GM18858 (cell line): Measurements from ENCODE around the gene SLC25A24.

Experiments
- ATAC-seq: cut with Tn5 transposase; IDR thresholded peaks from one replicate; pipeline ENCODE4 v1.9.1; 2021; ENCODE audit not compliant: unreplicated experiment

Gene SLC25A24

GRCh38 chr1:108107658-108108057, 92.5 kb downstream of the SLC25A24 start:
- no peak for ATAC-seq

- ATAC-seq = no peak
Observed at GRCh38 chr1:108106775-108107174, 93.4 kb downstream of the SLC25A24 start.

- no peak for ATAC-seq
Observed at GRCh38 chr1:108100148-108100547, 100.0 kb downstream of the SLC25A24 start.

- no peak for ATAC-seq
Observed at GRCh38 chr1:108097018-108097417, 103.1 kb downstream of the SLC25A24 start.

- no peak for ATAC-seq
Observed at GRCh38 chr1:108096089-108096488, 104.1 kb downstream of the SLC25A24 start.

- ATAC-seq = no peak
Observed at GRCh38 chr1:108089477-108089876, 110.7 kb downstream of the SLC25A24 start.

- no peak for ATAC-seq
Observed at GRCh38 chr1:108085628-108086027, 114.5 kb downstream of the SLC25A24 start.

GRCh38 chr1:108084866-108085477, 115.2 kb downstream of the SLC25A24 start:
- no peak for ATAC-seq
